ENCODE measurements around the gene SLC16A10. TPM values are rescaled to one million over a fixed set of nuclear protein-coding genes. Genes with fewer than 3 reads are reported as not detected.
A peak's percentile ranks its signal among the peaks of the same experiment; 100 is the strongest.

SLC16A10 gene
- total RNA-seq, 6 donors from 2014 or later = 8.7 to 94.4 (median 18.9) TPM

GRCh38 chr6:111230351-111231089 is 143.2 kb downstream of the SLC16A10 start:
- DNase-seq (no peak), ATAC-seq (ENCODE audit: low FRiP score in 2 of 2) (peak in 1 of 2 donors; percentile 62)
- TF ChIP-seq POLR2A (IDR thresholded peaks at IDR 0.05) = no peak
- TF ChIP-seq EP300 (IDR thresholded peaks at IDR 0.05) = peak in 1 of 4 donors; percentile 36
- no peak for TF ChIP-seq CTCF (IDR thresholded peaks at IDR 0.05)
- TF ChIP-seq POLR2AphosphoS5 (IDR thresholded peaks at IDR 0.05) = no peak
- Histone ChIP-seq H3K4me3 (no peak overlapping the region), H3K27ac (no peak overlapping the region), H3K27me3 (no peaks in the 10 kb centered on the region), H3K36me3 (no peaks in the 10 kb centered on the region), H3K4me1 (peaks cover 3 to 19% (median 8%) of the 10 kb centered on the region in 4 donors), H3K9me3 (no peaks in the 10 kb centered on the region)
- 51 to 56% methylated on average over 2 of the region's 2 CpGs for WGBS, 2 donors

- WGBS, 2 donors = 90 to 93% methylated on average over 4 of the region's 4 CpGs
- Histone ChIP-seq H3K9me3 (no peaks in the 10 kb centered on the region), H3K27ac (no peak overlapping the region), H3K36me3 (no peaks in the 10 kb centered on the region), H3K4me1 (peaks cover 3 to 19% (median 8%) of the 10 kb centered on the region in 4 donors), H3K4me3 (no peak overlapping the region), H3K27me3 (no peaks in the 10 kb centered on the region)
- TF ChIP-seq POLR2A (IDR thresholded peaks at IDR 0.05) (no peak), EP300 (IDR thresholded peaks at IDR 0.05) (no peak), CTCF (IDR thresholded peaks at IDR 0.05) (no peak), POLR2AphosphoS5 (IDR thresholded peaks at IDR 0.05) (no peak)
- no peak for ATAC-seq (ENCODE audit: low FRiP score in 2 of 2)
- DNase-seq = no peak
These were observed 143.8 kb downstream of the SLC16A10 start for GRCh38 chr6:111231090-111231459.

- TF ChIP-seq POLR2A (IDR thresholded peaks at IDR 0.05) (no peak), EP300 (IDR thresholded peaks at IDR 0.05) (no peak), CTCF (IDR thresholded peaks at IDR 0.05) (no peak), POLR2AphosphoS5 (IDR thresholded peaks at IDR 0.05) (no peak)
- Histone ChIP-seq H3K27ac (no peak overlapping the region), H3K36me3 (no peaks in the 10 kb centered on the region), H3K4me1 (no peaks in the 10 kb centered on the region), H3K4me3 (no peak overlapping the region), H3K9me3 (no peaks in the 10 kb centered on the region), H3K27me3 (no peaks in the 10 kb centered on the region)
- ATAC-seq (ENCODE audit: low FRiP score in 2 of 2) (no peak), DNase-seq (no peak)
- 91 to 100% methylated on average over 2 of the region's 2 CpGs for WGBS, 2 donors
These were observed 150.5 kb downstream of the SLC16A10 start for GRCh38 chr6:111237852-111238251.

GRCh38 chr6:111238464-111239119 is 151.3 kb downstream of the SLC16A10 start:
- H3K4me1 ChIP-seq = no peaks in the 10 kb centered on the region
- TF ChIP-seq POLR2AphosphoS5 (IDR thresholded peaks at IDR 0.05) = no peak
- no peak for TF ChIP-seq POLR2A (IDR thresholded peaks at IDR 0.05)
- TF ChIP-seq CTCF (IDR thresholded peaks at IDR 0.05) = no peak
- no peak for TF ChIP-seq EP300 (IDR thresholded peaks at IDR 0.05)
- DNase-seq = peak in 1 of 2 donors; percentile 48
- peak in 1 of 2 donors; percentile 53 for ATAC-seq (ENCODE audit: low FRiP score in 2 of 2)
- no peak overlapping the region for H3K27ac ChIP-seq
- no peaks in the 10 kb centered on the region for H3K36me3 ChIP-seq
- no peaks in the 10 kb centered on the region for H3K27me3 ChIP-seq
- WGBS, 2 donors = 71 to 73% methylated on average over 4 of the region's 4 CpGs
- no peak overlapping the region for H3K4me3 ChIP-seq
- H3K9me3 ChIP-seq = no peaks in the 10 kb centered on the region

Data from upper lobe of left lung (tissue), 6 donors.